ENCODE data around the gene ZDHHC7.

ZDHHC7 gene

DNA sequence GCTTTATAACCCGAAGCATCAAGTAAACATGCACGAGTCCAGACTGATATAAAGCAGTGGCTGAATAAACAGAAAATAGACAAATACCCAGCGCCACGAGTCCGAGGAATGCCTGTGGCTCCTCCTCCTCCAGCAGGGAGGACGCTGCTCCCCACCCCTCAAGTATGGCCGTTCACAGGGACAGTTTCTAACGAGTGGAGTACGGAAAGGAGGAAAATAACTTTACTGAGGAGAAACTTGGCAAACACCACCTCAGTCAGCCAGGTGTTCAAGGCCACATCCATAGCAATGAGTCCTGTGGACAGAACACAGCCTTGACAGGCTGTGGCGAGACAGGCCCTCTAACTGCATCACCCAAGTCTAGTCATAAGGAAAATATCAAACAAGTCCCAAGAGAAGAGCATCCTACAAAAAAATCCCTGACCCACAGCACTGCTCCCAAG lies 9.2 kb downstream of the ZDHHC7 start:
- no peaks in the 10 kb centered on the region for H3K9me3 ChIP-seq (ENCODE audit: control insufficient read depth, insufficient read depth, low read depth, low read length)
- H3K36me3 ChIP-seq (ENCODE audit: control insufficient read depth in 2 of 2, insufficient read depth in 1 of 2, low read length in 2 of 2): peaks cover 0 to 3% of the 10 kb centered on the region in 2 experiments; a peak in 2 of 3 replicates
- H3K4me1 ChIP-seq (ENCODE audit: control insufficient read depth, insufficient read depth, low read length): peaks cover 12% of the 10 kb centered on the region; the same call in 1 of the 2 replicates
- TF ChIP-seq, protein P1, sequence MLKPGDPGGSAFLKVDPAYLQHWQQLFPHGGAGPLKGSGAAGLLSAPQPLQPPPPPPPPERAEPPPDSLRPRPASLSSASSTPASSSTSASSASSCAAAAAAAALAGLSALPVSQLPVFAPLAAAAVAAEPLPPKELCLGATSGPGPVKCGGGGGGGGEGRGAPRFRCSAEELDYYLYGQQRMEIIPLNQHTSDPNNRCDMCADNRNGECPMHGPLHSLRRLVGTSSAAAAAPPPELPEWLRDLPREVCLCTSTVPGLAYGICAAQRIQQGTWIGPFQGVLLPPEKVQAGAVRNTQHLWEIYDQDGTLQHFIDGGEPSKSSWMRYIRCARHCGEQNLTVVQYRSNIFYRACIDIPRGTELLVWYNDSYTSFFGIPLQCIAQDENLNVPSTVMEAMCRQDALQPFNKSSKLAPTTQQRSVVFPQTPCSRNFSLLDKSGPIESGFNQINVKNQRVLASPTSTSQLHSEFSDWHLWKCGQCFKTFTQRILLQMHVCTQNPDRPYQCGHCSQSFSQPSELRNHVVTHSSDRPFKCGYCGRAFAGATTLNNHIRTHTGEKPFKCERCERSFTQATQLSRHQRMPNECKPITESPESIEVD (tag by site-specific recombination; IDR thresholded peaks at IDR 0.05): no peak
- TF ChIP-seq, protein P2, sequence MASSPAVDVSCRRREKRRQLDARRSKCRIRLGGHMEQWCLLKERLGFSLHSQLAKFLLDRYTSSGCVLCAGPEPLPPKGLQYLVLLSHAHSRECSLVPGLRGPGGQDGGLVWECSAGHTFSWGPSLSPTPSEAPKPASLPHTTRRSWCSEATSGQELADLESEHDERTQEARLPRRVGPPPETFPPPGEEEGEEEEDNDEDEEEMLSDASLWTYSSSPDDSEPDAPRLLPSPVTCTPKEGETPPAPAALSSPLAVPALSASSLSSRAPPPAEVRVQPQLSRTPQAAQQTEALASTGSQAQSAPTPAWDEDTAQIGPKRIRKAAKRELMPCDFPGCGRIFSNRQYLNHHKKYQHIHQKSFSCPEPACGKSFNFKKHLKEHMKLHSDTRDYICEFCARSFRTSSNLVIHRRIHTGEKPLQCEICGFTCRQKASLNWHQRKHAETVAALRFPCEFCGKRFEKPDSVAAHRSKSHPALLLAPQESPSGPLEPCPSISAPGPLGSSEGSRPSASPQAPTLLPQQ (tag by site-specific recombination; IDR thresholded peaks at IDR 0.05): no peak
- TF ChIP-seq, protein P3, sequence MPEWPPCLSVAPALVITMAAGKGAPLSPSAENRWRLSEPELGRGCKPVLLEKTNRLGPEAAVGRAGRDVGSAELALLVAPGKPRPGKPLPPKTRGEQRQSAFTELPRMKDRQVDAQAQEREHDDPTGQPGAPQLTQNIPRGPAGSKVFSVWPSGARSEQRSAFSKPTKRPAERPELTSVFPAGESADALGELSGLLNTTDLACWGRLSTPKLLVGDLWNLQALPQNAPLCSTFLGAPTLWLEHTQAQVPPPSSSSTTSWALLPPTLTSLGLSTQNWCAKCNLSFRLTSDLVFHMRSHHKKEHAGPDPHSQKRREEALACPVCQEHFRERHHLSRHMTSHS (tag by site-specific recombination; IDR thresholded peaks at IDR 0.05): no peak
- TF ChIP-seq EGR2 (tag by site-specific recombination; IDR thresholded peaks at IDR 0.05; ENCODE audit: low read depth) (no peak), SETDB1 (IDR thresholded peaks at IDR 0.05; ENCODE audit: insufficient read length, low read length) (no peak), YY2 (tag by site-specific recombination; IDR thresholded peaks at IDR 0.05) (no peak), ZFP41 (tag by site-specific recombination; IDR thresholded peaks at IDR 0.05; ENCODE audit: borderline replicate concordance) (no peak), ZNF629 (tag by site-specific recombination; IDR thresholded peaks at IDR 0.05) (no peak)
- ChIA-PET CTCF (interaction anchor here (2.5 kb wide), 1 partner anchor 32 kb away, joined by 10 read pairs; no protein-coding TSS in a partner anchor), POLR2A (no interaction called here)
- no peak overlapping the region for H3K4me3 ChIP-seq (ENCODE audit: low read depth, low read length)
- no peak overlapping the region for H3K27ac ChIP-seq (ENCODE audit: extremely low read depth, low read depth, low read length)

DNA sequence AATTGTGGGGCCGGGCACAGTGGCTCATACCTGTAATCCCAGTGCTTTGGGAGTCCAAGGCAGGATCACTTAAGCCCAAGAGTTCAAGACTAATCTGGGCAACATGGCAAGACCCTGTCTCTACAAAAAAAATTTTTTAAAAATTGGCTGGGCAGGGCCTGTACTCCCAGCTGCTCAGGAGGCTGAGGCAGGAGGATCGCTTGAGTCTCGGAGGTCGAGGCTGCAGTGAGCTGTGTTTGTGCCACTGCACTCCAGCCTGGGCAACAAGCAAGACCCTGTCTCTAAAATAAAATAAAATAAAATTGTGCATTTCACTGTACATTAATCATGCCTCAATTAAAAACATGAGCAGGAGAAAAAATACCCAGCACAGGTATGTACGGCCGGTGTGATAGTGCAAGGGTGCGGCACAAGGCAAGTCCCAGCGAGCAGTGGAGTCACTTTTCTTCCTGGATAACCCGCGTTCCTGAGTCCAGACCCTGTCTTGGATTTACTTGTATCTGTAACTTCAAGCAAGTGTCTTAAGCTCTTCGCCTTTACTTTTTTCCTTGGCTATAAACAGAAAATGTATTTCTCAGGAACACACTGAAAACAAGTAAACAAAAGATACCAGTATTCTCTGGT lies 11.4 kb downstream of the ZDHHC7 start:
- Histone ChIP-seq H3K4me3 (ENCODE audit: low read depth, low read length) (no peak overlapping the region), H3K9me3 (ENCODE audit: control insufficient read depth, insufficient read depth, low read depth, low read length) (no peaks in the 10 kb centered on the region), H3K36me3 (ENCODE audit: control insufficient read depth in 2 of 2, insufficient read depth in 1 of 2, low read length in 2 of 2) (peaks cover 6 to 9% of the 10 kb centered on the region in 2 experiments; a peak in 2 of 3 replicates), H3K4me1 (ENCODE audit: control insufficient read depth, insufficient read depth, low read length) (peaks cover 8% of the 10 kb centered on the region; the same call in 1 of the 2 replicates), H3K27ac (ENCODE audit: extremely low read depth, low read depth, low read length) (no peak overlapping the region)
- POLR2A ChIA-PET: no interaction called here
- CTCF ChIA-PET: interaction anchor here (1.3 to 2.5 kb wide), 2 partner anchors 17 to 29 kb away, joined by 4 to 10 read pairs; no protein-coding TSS in a partner anchor
- TF ChIP-seq, protein P4, sequence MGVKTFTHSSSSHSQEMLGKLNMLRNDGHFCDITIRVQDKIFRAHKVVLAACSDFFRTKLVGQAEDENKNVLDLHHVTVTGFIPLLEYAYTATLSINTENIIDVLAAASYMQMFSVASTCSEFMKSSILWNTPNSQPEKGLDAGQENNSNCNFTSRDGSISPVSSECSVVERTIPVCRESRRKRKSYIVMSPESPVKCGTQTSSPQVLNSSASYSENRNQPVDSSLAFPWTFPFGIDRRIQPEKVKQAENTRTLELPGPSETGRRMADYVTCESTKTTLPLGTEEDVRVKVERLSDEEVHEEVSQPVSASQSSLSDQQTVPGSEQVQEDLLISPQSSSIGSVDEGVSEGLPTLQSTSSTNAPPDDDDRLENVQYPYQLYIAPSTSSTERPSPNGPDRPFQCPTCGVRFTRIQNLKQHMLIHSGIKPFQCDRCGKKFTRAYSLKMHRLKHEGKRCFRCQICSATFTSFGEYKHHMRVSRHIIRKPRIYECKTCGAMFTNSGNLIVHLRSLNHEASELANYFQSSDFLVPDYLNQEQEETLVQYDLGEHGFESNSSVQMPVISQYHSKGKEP (tag by site-specific recombination; IDR thresholded peaks at IDR 0.05): no peak
- TF ChIP-seq ZNF610 (tag by site-specific recombination; IDR thresholded peaks at IDR 0.05; ENCODE audit: borderline replicate concordance) (no peak), ZNF623 (tag by site-specific recombination; IDR thresholded peaks at IDR 0.05) (no peak), ZNF529 (tag by site-specific recombination; IDR thresholded peaks at IDR 0.05; ENCODE audit: insufficient replicate concordance) (no peak), ZIC2 (tag by site-specific recombination; IDR thresholded peaks at IDR 0.05) (no peak), ZNF548 (tag by site-specific recombination; IDR thresholded peaks at IDR 0.05) (no peak), ZNF423 (tag by site-specific recombination; IDR thresholded peaks at IDR 0.05) (no peak), ZNF302 (tag by site-specific recombination; IDR thresholded peaks at IDR 0.05; ENCODE audit: low read depth) (no peak), ZNF366 (tag by site-specific recombination; conservative IDR thresholded peaks at IDR 0.05) (no peak), ZBTB20 (tag by site-specific recombination; IDR thresholded peaks at IDR 0.05) (no peak), ZNF341 (tag by site-specific recombination; IDR thresholded peaks at IDR 0.05; ENCODE audit: low read depth) (no peak)
- TF ChIP-seq, protein P5, sequence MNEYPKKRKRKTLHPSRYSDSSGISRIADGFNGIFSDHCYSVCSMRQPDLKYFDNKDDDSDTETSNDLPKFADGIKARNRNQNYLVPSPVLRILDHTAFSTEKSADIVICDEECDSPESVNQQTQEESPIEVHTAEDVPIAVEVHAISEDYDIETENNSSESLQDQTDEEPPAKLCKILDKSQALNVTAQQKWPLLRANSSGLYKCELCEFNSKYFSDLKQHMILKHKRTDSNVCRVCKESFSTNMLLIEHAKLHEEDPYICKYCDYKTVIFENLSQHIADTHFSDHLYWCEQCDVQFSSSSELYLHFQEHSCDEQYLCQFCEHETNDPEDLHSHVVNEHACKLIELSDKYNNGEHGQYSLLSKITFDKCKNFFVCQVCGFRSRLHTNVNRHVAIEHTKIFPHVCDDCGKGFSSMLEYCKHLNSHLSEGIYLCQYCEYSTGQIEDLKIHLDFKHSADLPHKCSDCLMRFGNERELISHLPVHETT (tag by site-specific recombination; IDR thresholded peaks at IDR 0.05): no peak
- TF ChIP-seq, protein P6, sequence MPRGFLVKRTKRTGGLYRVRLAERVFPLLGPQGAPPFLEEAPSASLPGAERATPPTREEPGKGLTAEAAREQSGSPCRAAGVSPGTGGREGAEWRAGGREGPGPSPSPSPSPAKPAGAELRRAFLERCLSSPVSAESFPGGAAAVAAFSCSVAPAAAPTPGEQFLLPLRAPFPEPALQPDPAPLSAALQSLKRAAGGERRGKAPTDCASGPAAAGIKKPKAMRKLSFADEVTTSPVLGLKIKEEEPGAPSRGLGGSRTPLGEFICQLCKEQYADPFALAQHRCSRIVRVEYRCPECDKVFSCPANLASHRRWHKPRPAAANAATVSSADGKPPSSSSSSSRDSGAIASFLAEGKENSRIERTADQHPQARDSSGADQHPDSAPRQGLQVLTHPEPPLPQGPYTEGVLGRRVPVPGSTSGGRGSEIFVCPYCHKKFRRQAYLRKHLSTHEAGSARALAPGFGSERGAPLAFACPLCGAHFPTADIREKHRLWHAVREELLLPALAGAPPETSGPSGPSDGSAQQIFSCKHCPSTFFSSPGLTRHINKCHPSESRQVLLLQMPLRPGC (tag by site-specific recombination; IDR thresholded peaks at IDR 0.05): no peak
- TF ChIP-seq, protein P7, sequence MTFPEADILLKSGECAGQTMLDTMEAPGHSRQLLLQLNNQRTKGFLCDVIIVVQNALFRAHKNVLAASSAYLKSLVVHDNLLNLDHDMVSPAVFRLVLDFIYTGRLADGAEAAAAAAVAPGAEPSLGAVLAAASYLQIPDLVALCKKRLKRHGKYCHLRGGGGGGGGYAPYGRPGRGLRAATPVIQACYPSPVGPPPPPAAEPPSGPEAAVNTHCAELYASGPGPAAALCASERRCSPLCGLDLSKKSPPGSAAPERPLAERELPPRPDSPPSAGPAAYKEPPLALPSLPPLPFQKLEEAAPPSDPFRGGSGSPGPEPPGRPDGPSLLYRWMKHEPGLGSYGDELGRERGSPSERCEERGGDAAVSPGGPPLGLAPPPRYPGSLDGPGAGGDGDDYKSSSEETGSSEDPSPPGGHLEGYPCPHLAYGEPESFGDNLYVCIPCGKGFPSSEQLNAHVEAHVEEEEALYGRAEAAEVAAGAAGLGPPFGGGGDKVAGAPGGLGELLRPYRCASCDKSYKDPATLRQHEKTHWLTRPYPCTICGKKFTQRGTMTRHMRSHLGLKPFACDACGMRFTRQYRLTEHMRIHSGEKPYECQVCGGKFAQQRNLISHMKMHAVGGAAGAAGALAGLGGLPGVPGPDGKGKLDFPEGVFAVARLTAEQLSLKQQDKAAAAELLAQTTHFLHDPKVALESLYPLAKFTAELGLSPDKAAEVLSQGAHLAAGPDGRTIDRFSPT (tag by site-specific recombination; IDR thresholded peaks at IDR 0.05): no peak

Data from HEK293 (cell line).